Thyroid gland (tissue), 4 donors: Measurements from ENCODE around the gene UHRF2.

Experiments
- CTCF ChIP-seq, 6 experiments: fragments of 200-600 bp in 3 of 6; fragments of 450-650 bp in 3 of 6; sonication (generic) in 3 of 6; IDR thresholded peaks; one replicate each; pipeline ENCODE4 v1.5.1; 2016 to 2019; ENCODE audit warnings: antibody characterized with exemption in 6 of 6, mild to moderate bottlenecking in 2 of 6, inconsistent platforms in 1 of 6, moderate library complexity in 1 of 6
- POLR2A ChIP-seq, 2 donors: fragments of 450-650 bp; IDR thresholded peaks; one replicate each; pipeline ENCODE4 v1.6.1; 2017; ENCODE audit warnings: antibody characterized with exemption in 2 of 2, mild to moderate bottlenecking in 2 of 2, moderate library complexity in 1 of 2

GRCh38 chr9:6444128-6444527, 31.1 kb downstream of the UHRF2 start:
- TF ChIP-seq POLR2A (IDR thresholded peaks at IDR 0.05) (no peak), CTCF (IDR thresholded peaks at IDR 0.05) (no peak)
